ENCODE data around the gene GHDC. TPM values are rescaled to one million over a fixed set of nuclear protein-coding genes. Genes with fewer than 3 reads are reported as not detected.
"Not testable (repeated sequence)": the region's sequence is repeated elsewhere in the genome, so short reads cannot be mapped to it uniquely, and the experiment has no call there.

The GHDC gene, protein sequence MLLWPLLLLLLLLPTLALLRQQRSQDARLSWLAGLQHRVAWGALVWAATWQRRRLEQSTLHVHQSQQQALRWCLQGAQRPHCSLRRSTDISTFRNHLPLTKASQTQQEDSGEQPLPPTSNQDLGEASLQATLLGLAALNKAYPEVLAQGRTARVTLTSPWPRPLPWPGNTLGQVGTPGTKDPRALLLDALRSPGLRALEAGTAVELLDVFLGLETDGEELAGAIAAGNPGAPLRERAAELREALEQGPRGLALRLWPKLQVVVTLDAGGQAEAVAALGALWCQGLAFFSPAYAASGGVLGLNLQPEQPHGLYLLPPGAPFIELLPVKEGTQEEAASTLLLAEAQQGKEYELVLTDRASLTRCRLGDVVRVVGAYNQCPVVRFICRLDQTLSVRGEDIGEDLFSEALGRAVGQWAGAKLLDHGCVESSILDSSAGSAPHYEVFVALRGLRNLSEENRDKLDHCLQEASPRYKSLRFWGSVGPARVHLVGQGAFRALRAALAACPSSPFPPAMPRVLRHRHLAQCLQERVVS
- 3.5 to 8.9 TPM (median 7.8 TPM) in 3 replicates for total RNA-seq
- long read RNA-seq, transcript GHDC-207 (10 exons, 2,396 nt) = major isoform, 5 of 8 reads
- long read RNA-seq, partial matches to known transcripts = 3 of 8 reads
- long read RNA-seq, other reads (novel, unspliced or antisense) = 0 of 8 reads

DNA sequence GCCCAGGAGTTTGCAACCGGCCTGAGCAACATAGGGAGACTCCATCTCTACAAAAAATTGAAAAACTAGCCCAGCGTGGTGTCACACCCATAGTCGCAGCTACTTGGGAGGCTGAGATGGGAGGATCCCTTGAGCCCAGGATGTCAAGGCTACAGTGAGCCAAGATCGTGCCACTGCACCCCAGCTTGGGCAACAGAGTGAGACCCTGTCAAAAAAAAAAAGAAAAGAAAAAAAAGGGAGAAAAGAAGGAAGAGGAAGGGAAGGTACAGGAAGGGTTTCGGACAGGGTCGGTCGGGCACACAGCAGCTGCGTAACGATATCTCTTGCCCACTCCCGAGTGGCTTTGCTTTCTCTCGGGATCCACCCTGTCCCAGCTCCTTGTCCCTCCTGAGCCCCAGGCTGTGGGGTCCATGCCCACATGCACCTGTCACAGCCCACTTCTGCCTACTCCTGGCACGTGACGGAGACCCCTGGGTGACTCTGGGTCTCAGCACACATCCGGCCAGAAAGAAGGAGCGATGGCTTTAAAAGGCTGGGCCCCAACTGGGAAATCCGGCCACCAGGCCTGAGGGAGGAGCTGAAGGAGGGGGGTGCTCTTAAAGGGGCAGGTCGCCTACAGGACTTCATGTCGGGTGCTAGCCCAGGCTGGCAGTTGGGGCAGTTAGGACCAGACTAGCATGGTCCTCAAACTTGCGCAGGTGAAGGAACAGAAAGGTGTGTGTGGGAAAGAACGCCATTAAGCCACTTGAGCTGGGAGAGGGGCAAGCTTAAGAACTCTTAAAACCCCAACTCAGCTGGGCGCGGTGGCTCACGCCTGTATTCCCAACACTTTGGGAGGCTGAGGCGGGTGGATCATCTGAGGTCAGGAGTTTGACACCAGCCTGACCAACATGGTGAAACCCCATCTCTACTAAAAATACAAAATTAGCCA, at the start of gene GHDC:
Gene GHDC (minus strand): TSS at position 526 of the 931 bp plus-strand sequence. CDS start 913 bp downstream, outside the sequence.
- Mint-ChIP-seq H3K9me3 (ENCODE audit: low read depth) (no peaks in the 10 kb centered on the region), H3K27ac (ENCODE audit: unreplicated experiment) (peak within 1 kb of the TSS; percentile 77), H3K4me1 (ENCODE audit: low read depth) (peaks cover 9% of the 10 kb centered on the region), H3K4me3 (ENCODE audit: unreplicated experiment) (peak within 1 kb of the TSS; percentile 82), H3K27me3 (ENCODE audit: low read depth) (no peaks in the 10 kb centered on the region), H3K36me3 (ENCODE audit: low read depth) (no peaks in the 10 kb centered on the region)
- TF ChIP-seq CTCF (IDR thresholded peaks at IDR 0.05) = no peak
- no peak for DNase-seq (ENCODE audit: low spot score)

DNA sequence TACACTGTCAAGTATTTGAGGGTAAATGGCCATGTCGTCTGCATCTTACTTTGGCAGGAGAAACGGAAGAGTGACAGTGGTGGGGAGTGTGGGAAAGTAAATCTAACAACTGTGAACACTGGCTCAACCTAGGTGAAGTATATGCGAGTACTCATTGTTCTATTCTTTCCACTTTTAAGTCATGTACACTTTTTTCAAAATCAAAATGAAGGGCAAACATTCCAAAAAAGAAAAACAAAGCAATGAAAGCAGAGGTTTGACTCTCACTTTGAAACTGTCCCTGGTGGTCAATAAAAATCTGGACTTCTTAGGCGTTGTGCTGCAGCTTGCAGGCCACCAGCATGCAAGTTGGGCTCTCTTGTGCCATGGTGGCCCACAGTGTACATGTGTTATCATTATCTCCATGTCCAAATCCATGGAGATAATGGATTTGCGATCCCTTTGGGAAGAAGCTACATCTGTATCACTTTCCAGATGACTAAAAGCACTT, 49.2 kb upstream of the GHDC start:
- Mint-ChIP-seq H3K4me1 (ENCODE audit: low read depth) (peaks cover 35% of the 10 kb centered on the region), H3K27ac (ENCODE audit: unreplicated experiment) (no peak overlapping the region), H3K4me3 (ENCODE audit: unreplicated experiment) (no peak overlapping the region), H3K9me3 (ENCODE audit: low read depth) (no peaks in the 10 kb centered on the region), H3K36me3 (ENCODE audit: low read depth) (no peaks in the 10 kb centered on the region), H3K27me3 (ENCODE audit: low read depth) (no peaks in the 10 kb centered on the region)
- TF ChIP-seq CTCF (IDR thresholded peaks at IDR 0.05) = no peak
- no peak for DNase-seq (ENCODE audit: low spot score)

DNA sequence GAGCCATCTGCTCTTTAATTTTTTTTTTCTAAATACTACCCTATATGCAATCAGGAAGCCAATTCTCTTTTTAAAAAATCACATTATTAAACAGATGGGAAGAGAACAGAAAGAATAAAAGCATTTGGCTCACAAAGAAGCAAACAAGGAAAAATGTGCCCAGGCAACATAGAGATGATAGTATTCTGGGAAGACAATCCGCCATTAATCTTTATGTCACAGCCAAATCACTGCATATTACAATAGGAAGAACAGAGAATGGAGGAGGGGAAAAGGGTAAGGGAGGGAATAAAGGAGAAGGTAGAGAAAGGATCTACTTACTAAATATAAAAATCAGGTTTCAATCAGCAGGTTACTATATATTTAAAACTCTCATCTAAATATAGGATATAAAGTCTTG, 47.6 kb upstream of the GHDC start:
- H3K4me1 Mint-ChIP-seq (ENCODE audit: low read depth) = peaks cover 22% of the 10 kb centered on the region
- no peak overlapping the region for H3K4me3 Mint-ChIP-seq (ENCODE audit: unreplicated experiment)
- H3K27ac Mint-ChIP-seq (ENCODE audit: unreplicated experiment) = no peak overlapping the region
- H3K9me3 Mint-ChIP-seq (ENCODE audit: low read depth) = no peaks in the 10 kb centered on the region
- no peak for TF ChIP-seq CTCF (IDR thresholded peaks at IDR 0.05)
- no peak for DNase-seq (ENCODE audit: low spot score)
- no peaks in the 10 kb centered on the region for H3K27me3 Mint-ChIP-seq (ENCODE audit: low read depth)
- no peaks in the 10 kb centered on the region for H3K36me3 Mint-ChIP-seq (ENCODE audit: low read depth)

DNA sequence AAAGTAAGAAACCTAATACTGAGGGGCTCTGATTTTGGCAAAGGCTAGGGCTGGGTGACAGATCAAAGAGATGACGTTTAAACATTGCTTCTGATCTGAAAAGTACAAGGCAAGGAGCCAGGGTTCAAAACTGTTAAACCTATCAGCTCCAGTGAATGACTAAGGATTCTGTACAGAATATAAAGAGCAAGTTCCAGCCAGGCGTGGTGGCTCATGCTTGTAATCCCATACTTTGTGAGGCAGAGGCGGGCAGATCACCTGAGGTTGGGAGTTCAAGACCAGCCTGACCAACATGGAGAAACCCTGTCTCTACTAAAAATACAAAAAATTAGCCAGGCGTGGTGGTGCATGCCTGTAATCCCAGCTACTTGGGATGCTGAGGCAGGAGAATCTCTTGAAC, 46.6 kb upstream of the GHDC start:
- not testable (repeated sequence) for H3K27ac Mint-ChIP-seq (ENCODE audit: unreplicated experiment); H3K4me3 Mint-ChIP-seq (ENCODE audit: unreplicated experiment); DNase-seq (ENCODE audit: low spot score); H3K27me3 Mint-ChIP-seq (ENCODE audit: low read depth); H3K9me3 Mint-ChIP-seq (ENCODE audit: low read depth); H3K36me3 Mint-ChIP-seq (ENCODE audit: low read depth)
- peaks cover 16% of the 10 kb centered on the region for H3K4me1 Mint-ChIP-seq (ENCODE audit: low read depth)

DNA sequence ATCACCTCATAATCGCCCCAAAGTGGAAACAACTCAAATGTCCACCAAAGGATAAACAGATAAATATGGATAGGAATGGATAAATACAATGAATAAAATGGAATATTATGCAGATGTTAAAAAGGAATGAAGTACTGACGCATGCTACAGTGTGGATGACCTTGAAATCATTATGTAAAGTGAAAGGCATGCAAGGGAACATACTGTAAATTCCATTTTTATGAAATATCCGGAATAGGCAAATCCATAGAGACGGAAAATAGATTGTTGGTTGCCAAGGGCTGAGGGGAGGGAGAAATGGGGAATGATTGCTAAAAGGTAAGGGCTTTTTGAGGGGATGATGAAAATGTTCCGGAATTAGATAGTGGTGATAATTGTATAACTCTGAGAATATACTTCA, 45.9 kb upstream of the GHDC start:
- H3K27ac Mint-ChIP-seq (ENCODE audit: unreplicated experiment) = no peak overlapping the region
- H3K36me3 Mint-ChIP-seq (ENCODE audit: low read depth) = no peaks in the 10 kb centered on the region
- no peaks in the 10 kb centered on the region for H3K9me3 Mint-ChIP-seq (ENCODE audit: low read depth)
- no peak overlapping the region for H3K4me3 Mint-ChIP-seq (ENCODE audit: unreplicated experiment)
- no peak for TF ChIP-seq CTCF (IDR thresholded peaks at IDR 0.05)
- no peaks in the 10 kb centered on the region for H3K27me3 Mint-ChIP-seq (ENCODE audit: low read depth)
- no peak for DNase-seq (ENCODE audit: low spot score)
- H3K4me1 Mint-ChIP-seq (ENCODE audit: low read depth) = peaks cover 16% of the 10 kb centered on the region

DNA sequence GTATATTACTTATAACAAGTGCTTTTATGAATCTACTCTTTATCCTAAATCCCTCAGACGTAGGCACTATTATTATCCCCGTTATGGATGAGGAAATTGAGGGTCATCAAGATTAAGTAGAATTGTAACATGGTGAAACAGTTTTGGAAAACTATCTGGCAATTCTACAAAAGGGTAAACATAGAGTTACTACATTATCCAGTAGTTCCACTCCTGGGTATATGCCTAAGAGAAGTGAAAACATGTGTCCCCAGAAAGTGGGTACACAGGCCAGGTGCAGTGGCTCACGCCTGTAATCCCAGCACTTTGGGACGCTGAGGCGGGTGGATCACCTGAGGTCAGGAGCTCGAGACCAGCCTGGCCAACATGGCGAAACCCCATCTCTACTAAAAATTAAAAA, 45.3 kb upstream of the GHDC start:
- not testable (repeated sequence) for H3K36me3 Mint-ChIP-seq (ENCODE audit: low read depth); H3K9me3 Mint-ChIP-seq (ENCODE audit: low read depth); H3K4me3 Mint-ChIP-seq (ENCODE audit: unreplicated experiment); H3K27ac Mint-ChIP-seq (ENCODE audit: unreplicated experiment); DNase-seq (ENCODE audit: low spot score); H3K27me3 Mint-ChIP-seq (ENCODE audit: low read depth)
- H3K4me1 Mint-ChIP-seq (ENCODE audit: low read depth) = peaks cover 16% of the 10 kb centered on the region
